OCI-LY3 (cell line): ENCODE results near the gene LIN7C.
"Not testable (repeated sequence)": the region's sequence is repeated elsewhere in the genome, so short reads cannot be mapped to it uniquely, and the experiment has no call there.

Experiments
- H2AFZ ChIP-seq: fragments of 200-600, 300-600 bp; shearing (Covaris generic); 2 replicates; pipeline ENCODE4 v1.6.0; 2014; ENCODE audit warnings: antibody characterized with exemption, low read depth, low read length
- H3K27ac ChIP-seq: fragments of 200-600, 300-600 bp; sonication (generic); 2 replicates; pipeline ENCODE4 v1.5.1; 2014; ENCODE audit warnings: mild to moderate bottlenecking, low read length, moderate library complexity, mixed read lengths
- H3K27me3 ChIP-seq: fragments of 200-600, 300-600 bp; sonication (generic); 2 replicates; pipeline ENCODE4 v1.6.1; 2014; ENCODE audit warnings: low read depth, low read length, mixed read lengths
- H3K36me3 ChIP-seq: fragments of 200-600, 300-600 bp; sonication (generic); replicated peaks from 2 replicates; pipeline ENCODE3; 2014; ENCODE audit warnings: low read depth, low read length, mixed read lengths
- H3K4me1 ChIP-seq: fragments of 300-600, 200-600 bp; sonication (generic); 2 replicates; pipeline ENCODE4 v1.6.1; 2014; ENCODE audit warnings: low read length, mixed read lengths
- H3K4me2 ChIP-seq: fragments of 200-600, 300-600 bp; sonication (generic); 2 replicates; pipeline ENCODE4 v1.6.1; 2014; ENCODE audit warnings: low read length, mixed read lengths
- H3K4me3 ChIP-seq: fragments of 300-600, 200-600 bp; sonication (generic); 2 replicates; pipeline ENCODE4 v1.5.1; 2014; ENCODE audit warnings: antibody characterized with exemption, mild to moderate bottlenecking, low read length, moderate library complexity
- H3K79me2 ChIP-seq: fragments of 300-600, 200-600 bp; shearing (Covaris generic); 2 replicates; pipeline ENCODE4 v1.6.1; 2014; ENCODE audit warnings: mild to moderate bottlenecking, low read length, mixed read lengths
- H3K9ac ChIP-seq: fragments of 300-600, 200-600 bp; shearing (Covaris generic); 2 replicates; pipeline ENCODE4 v1.6.0; 2014; ENCODE audit warnings: mild to moderate bottlenecking, low read length, moderate library complexity
- H3K9me3 ChIP-seq: fragments of 200-600, 300-600 bp; shearing (Covaris generic); 2 replicates; pipeline ENCODE4 v1.6.1; 2014; ENCODE audit warnings: low read length, mixed read lengths; ENCODE audit not compliant: insufficient read depth
- H4K20me1 ChIP-seq: fragments of 200-600, 300-600 bp; sonication (generic); 2 replicates; pipeline ENCODE4 v1.6.1; 2016; ENCODE audit warnings: low read length, mixed read lengths; ENCODE audit not compliant: insufficient read depth
- CTCF ChIP-seq: fragments of 200-600, 300-600 bp; sonication (generic); IDR thresholded peaks from 2 replicates; pipeline ENCODE4 v1.5.1; 2014; ENCODE audit warnings: antibody characterized with exemption, low read length, low read depth
- EZH2phosphoT487 ChIP-seq: fragments of 200-600 bp; shearing (Covaris generic); IDR thresholded peaks from 2 replicates; pipeline ENCODE4 v1.6.1; 2018; ENCODE audit warnings: antibody characterized with exemption, mixed run types, low read depth

The LIN7C gene

GRCh38 chr11:27452147-27452546 lies 54.4 kb downstream of the LIN7C start:
- no peaks in the 10 kb centered on the region for H4K20me1 ChIP-seq
- no peak overlapping the region for H3K9ac ChIP-seq
- no peak overlapping the region for H3K4me2 ChIP-seq
- H3K4me3 ChIP-seq: no peak overlapping the region
- no peak overlapping the region for H3K27ac ChIP-seq
- TF ChIP-seq CTCF (no peak), EZH2phosphoT487 (no peak)
- no peak overlapping the region for H2AFZ ChIP-seq
- no peaks in the 10 kb centered on the region for H3K36me3 ChIP-seq
- H3K79me2 ChIP-seq: no peaks in the 10 kb centered on the region
- no peaks in the 10 kb centered on the region for H3K9me3 ChIP-seq
- H3K27me3 ChIP-seq: no peaks in the 10 kb centered on the region
- no peaks in the 10 kb centered on the region for H3K4me1 ChIP-seq

DNA sequence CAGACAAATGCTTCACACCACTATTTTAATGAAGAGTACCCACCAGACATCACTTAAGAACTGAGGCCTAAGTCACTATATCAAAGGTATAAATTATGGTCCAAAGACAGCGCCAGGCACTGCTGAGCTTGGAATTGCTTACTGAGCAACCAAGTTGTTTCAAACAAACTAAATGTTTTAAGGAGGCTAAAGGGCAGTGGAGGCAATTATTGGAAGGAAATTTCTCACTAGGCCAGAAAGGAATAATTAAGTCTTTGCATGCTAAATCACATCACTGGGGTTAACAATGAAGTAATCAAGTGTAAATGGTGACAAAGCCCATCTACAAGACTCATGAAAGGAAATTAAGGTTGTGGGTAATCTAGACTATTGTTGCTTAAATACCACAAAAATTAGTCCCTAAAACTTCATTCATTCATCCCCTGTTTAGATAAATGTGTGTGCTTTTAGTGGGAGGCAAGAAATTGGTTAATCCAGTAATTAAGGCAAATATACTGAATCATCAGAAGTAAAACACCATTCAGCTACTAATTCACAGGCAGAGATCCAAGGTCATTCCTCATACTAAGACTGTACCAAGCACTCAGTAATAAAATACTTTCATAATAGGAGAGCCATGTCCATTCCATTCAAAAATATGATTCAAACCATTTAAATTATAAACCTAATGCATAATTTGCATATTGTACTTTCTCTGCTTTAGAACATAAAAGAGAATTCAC lies 55.2 kb downstream of the LIN7C start:
- H3K36me3 ChIP-seq: no peaks in the 10 kb centered on the region
- no peak overlapping the region for H3K9ac ChIP-seq
- no peaks in the 10 kb centered on the region for H3K27me3 ChIP-seq
- no peak overlapping the region for H2AFZ ChIP-seq
- H3K9me3 ChIP-seq: no peaks in the 10 kb centered on the region
- no peaks in the 10 kb centered on the region for H3K79me2 ChIP-seq
- no peaks in the 10 kb centered on the region for H4K20me1 ChIP-seq
- no peak overlapping the region for H3K4me3 ChIP-seq
- H3K4me1 ChIP-seq: no peaks in the 10 kb centered on the region
- no peak for TF ChIP-seq CTCF
- no peak for TF ChIP-seq EZH2phosphoT487
- no peak overlapping the region for H3K27ac ChIP-seq
- H3K4me2 ChIP-seq: no peak overlapping the region

- not testable (repeated sequence) for H4K20me1 ChIP-seq, H3K4me3 ChIP-seq, H3K4me1 ChIP-seq, H3K79me2 ChIP-seq, H3K27ac ChIP-seq, H2AFZ ChIP-seq, H3K4me2 ChIP-seq, H3K9me3 ChIP-seq, H3K27me3 ChIP-seq, H3K9ac ChIP-seq, H3K36me3 ChIP-seq
Observed at GRCh38 chr11:27448184-27448540, 58.4 kb downstream of the LIN7C start.

DNA sequence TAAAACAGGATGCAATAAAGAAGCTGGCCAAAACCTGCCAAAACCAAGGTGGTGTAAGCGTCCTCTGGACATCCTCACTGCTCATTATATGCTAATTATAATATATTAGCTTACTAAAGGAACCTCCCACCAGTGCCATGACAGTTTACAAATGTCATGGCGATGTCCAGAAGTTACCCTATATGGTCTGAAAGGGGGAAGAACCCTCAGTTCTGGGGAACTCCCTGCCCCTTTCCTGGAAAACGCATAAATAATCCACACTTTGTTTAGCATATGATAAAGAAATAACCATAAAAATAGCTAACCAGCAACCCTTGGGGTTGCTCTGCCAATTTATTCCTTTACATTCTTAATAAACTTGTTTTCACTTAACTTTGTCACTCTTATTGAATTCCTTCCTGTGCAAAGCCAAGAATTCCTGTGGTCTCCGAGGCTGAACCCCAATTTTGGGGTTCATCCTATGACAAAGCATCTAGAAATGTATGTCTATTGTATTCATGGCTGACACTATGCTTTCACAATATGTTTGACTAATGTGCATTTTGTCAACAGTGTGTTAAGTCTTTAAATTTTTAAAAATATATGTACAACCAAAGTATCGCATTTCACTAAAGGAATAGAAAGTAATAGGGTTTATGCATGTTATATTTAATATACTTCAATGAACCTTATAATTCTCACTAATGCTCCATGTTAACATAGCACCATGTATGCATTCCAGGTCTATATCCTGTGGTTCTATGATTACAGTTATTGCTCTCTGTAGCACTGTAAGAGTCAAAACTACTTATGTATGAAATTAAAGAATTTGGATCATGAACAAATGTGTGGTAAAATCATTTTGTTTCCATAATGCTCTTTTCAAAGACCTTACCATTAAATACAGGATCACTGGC lies 59.0 kb downstream of the LIN7C start:
- no peaks in the 10 kb centered on the region for H3K36me3 ChIP-seq
- H3K9ac ChIP-seq: no peak overlapping the region
- H3K27me3 ChIP-seq: no peaks in the 10 kb centered on the region
- no peaks in the 10 kb centered on the region for H4K20me1 ChIP-seq
- no peak for TF ChIP-seq CTCF
- TF ChIP-seq EZH2phosphoT487: no peak
- H3K4me3 ChIP-seq: no peak overlapping the region
- no peak overlapping the region for H3K4me2 ChIP-seq
- no peak overlapping the region for H2AFZ ChIP-seq
- no peaks in the 10 kb centered on the region for H3K9me3 ChIP-seq
- H3K79me2 ChIP-seq: no peaks in the 10 kb centered on the region
- H3K27ac ChIP-seq: no peak overlapping the region
- no peaks in the 10 kb centered on the region for H3K4me1 ChIP-seq
